NCI-H1436 treated with DMSO at 0.1 percent for 48 hours (cell line): Measurements from ENCODE around the gene BCO1.
A peak's percentile ranks its signal among the peaks of the same experiment; 100 is the strongest.

Experiments
- DNase-seq: peaks from one replicate; lab custom pipeline; 2025; lab: John Stamatoyannopoulos, UW

BCO1 gene

GRCh38 chr16:81275795-81276194 lies 37.3 kb downstream of the BCO1 start:
- no peak for DNase-seq

DNA sequence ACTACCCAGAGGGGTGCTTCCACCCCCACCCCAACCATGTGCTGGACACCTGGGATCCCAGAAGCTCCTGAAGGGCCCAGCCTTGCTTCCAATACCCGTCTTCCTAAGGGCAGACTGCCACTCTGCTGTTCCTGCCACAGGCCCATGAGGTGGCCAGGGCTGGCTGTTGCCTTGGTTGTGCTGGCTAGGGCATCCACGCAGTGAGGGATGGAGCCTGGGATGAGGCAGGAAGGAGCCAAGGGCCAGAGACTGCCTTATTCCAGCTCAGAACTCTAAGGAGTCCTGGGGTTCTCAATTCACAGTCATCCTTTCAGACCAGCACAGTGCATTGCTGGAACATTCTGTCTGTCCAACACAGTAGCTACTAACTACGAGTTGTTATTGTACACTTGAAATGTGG lies 37.8 kb downstream of the BCO1 start:
- no peak for DNase-seq

DNA sequence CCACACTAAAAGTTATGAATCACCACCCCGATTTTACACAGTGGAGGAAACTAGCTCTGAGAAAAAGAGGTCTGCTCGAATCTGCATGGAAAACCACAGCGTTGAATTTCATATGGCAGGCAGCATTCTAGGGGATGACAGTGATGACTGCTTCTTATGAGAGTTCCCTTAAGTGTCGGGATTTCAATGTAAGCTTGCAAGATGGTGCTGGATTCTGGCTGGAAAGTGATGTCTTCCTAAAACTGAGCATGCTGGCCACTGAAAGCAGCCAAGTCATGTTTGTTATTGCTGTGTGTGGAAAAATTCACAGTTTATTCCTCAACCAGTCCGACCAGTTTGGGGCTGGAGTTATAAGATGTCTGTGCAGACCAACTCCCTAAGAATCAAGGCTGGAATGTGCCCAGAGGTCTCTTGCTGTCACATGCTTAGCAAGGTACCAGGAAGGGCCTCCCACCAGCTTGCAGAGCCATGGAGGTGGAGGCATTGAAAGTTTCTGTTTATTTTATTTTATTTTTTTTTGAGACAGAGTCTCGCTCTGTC lies 39.1 kb downstream of the BCO1 start:
- no peak for DNase-seq

DNA sequence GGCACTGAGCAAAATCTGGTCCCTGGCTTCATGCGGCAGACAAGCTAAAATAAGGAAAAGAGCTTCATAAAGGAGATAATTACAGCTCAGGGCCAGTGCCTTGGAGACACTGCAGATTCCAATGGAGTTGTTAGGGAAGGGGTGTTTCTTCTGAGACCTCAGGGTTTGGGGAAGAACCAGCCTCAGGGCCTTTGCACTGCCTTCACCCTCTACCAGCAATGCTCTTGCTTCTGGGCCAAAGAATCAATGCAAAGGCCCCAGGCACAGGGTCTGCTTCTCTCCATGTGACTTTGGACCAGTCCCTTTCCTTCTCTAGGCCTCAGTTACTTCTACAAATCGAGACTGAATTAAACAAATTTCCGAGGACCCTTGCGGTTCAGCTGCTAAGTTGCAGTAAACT lies 40.0 kb downstream of the BCO1 start:
- no peak for DNase-seq

DNA sequence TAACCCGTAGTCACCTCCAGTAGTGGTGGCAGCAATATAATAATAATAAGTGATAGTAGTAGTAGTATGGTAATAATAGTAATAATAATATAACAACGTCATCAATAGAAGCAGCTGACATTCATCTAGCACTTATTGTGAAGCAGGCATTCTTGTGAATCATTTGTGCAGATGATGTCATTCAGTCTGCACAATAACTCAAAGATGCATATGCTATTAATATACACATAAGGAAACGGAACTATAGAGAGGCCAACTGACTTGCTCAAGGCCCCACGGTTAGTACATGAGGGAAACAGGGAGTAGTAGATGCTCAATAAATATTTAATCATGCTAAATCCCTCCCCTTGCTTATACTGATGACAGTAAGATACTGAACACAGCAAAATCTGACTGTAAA lies 40.9 kb downstream of the BCO1 start:
- DNase-seq, result no peak

- DNase-seq, result no peak
These were observed 41.9 kb downstream of the BCO1 start for GRCh38 chr16:81280393-81280792.

DNA sequence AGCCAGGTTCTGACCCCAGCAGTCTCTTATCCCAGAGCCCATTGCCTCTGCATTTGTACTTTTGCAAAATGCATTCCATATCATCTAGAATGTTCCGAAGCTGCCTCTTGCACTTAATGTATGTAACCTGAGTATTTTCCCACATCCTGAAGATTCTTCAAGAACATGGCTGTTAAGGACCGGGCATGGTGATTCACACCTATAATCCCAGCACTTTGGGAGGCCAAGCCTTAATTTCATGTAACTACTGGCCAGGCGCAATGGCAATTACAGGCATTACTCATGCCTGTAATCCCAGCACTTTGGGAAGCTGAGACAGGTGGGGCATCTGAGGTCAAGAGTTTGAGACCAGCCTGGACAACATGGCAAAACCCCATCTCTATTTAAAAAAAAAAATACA lies 44.6 kb downstream of the BCO1 start:
- DNase-seq, result no peak

- DNase-seq, result no peak
These were observed 46.6 kb downstream of the BCO1 start for GRCh38 chr16:81284995-81285600.

DNA sequence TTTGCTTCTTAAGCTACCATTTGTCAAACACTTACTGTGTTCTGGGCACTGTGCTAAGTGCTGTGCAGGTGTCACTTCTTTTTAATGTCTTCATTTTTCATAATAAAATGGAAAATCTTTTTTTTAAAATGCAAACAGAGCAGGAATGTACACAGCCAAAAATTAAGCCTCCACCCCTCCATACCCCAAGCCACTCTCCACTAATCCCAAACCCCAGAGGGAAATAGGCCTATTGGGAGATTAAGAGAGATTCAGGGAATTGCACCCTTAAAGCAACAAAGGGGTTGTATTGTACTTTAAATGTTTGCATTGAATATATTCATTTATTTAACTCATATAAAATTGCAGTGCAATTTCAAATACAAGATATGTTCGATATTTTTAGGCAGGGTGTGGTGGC lies 47.7 kb downstream of the BCO1 start:
- DNase-seq, result no peak

DNA sequence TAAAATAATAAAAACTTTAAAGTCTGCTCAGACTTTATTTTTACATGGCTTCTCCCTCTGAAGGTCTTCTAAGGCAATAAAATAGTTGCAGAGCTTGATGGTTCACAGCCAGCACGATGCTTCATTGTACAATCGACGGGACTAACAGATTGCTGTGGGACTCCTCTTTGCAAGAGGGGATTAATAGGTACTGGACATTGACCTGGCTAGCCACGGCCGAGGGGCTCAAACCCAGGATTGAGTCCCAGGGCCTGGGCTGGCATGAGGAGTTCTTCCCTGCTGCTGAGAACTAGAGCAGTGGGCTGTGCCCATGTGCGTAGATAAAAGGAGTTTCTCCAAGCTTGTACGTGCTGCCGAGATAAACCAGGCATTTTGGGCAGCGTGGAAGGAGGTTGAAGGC lies 52.6 kb downstream of the BCO1 start:
- no peak for DNase-seq

DNA sequence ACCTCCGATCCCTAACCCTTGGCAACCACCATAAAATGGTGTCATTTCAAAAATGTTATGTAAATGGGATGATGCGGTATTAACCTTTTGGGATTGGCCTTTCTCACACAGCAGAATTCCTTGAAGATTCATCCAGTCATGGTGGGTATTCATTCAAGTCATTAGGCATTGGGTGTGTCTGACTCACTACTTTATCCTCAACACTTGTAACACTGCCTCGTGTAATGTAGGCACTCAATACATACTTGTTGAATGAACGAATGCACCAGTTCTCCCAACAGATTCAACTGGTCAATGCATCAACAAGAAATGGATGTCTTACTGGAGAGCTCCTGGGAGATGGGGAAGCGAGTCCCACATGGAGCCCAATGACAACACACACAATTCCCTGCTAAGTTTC lies 54.4 kb downstream of the BCO1 start:
- no peak for DNase-seq

GRCh38 chr16:81293909-81294802 lies 55.7 kb downstream of the BCO1 start:
- DNase-seq, result no peak

DNA sequence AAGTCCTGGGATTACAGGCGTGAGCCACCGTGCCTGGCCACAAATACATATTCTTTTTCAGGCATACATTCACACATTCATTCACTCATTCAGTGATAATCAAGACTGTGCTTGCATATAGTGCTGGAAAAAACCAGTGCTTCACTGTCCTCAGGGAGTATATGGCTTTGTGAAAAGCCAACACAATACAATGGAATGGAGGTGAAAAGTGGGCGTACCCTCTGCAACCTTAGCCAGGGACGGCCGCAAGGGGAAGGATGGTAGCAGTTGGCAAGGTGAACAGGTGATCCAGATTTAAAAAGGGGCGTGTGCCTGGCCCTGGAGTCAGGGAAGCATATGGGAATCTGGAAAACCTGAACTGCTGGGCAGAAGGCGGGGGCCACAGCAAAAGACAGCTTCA lies 58.1 kb downstream of the BCO1 start:
- DNase-seq, result no peak

- DNase-seq, result peak; percentile 3
These were observed 69.3 kb downstream of the BCO1 start for GRCh38 chr16:81307770-81308169.

- DNase-seq, result no peak
These were observed 71.7 kb downstream of the BCO1 start for GRCh38 chr16:81310045-81310644.

DNA sequence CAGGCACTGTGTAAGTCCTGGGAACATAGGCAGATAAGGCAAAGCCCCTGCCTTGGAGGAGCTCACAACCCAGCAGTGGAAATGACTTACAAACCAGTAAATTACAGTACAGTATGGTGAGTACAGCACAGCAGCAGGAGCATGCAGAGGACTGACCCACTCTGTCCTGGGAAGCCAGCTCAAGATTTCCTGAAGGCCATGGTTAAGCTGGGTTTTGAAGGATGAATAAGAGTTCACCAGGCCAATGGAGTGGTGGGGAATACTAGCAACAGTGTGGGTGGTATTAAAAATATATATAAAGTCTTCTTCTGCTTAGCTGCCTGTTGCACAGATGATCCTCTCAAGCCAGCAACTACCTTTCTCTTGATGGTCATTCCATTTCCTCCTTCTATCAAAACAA lies 73.3 kb downstream of the BCO1 start:
- DNase-seq, result no peak

GRCh38 chr16:81313701-81314602 lies 75.5 kb downstream of the BCO1 start:
- DNase-seq, result no peak

- DNase-seq, result peak; percentile 66
These were observed 76.2 kb downstream of the BCO1 start, which contains the start of gene GAN for GRCh38 chr16:81314603-81315270. GAN (plus strand) TSS chr16:81314962; CDS start chr16:81315114, 152 bp downstream.

GRCh38 chr16:81315271-81316175 lies 77.0 kb downstream of the BCO1 start:
- DNase-seq, result no peak

DNA sequence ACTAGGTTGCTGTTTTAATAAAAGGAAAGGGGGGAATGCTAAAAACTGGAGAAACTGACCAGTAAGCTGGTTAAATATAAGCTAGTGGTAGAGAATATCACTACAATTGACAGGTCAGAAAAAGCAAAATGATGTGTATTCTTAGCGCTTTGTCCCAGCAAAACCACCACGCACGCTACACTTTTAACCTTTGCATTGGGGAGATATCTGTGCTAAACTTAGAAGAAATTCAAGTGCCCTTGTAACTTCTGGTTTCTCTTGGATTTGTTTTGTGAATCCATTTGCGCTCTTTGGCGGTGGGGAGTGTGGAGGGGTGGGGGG lies 77.6 kb downstream of the BCO1 start:
- DNase-seq, result no peak
